Subcutaneous adipose tissue (tissue), 4 donors: ENCODE measurements around the gene SERPINE2. TPM values are rescaled to one million over a fixed set of nuclear protein-coding genes. Genes with fewer than 3 reads are reported as not detected.

Experiments used
- CTCF ChIP-seq: fragments of 450-650 bp; IDR thresholded peaks from one replicate; pipeline ENCODE4 v1.5.1; 2016; ENCODE audit warnings: low read depth, mild to moderate bottlenecking, control low read depth, antibody characterized with exemption, moderate library complexity
- total RNA-seq, 4 donors: library from RNA; depleted of rRNA; stranded (reverse); fragments of >200 nt; gene quantifications; one replicate each; pipeline ENCODE4 v1.1.0, GENCODE V29; 2016

SERPINE2 gene
- total RNA-seq, 4 donors from 2014 or later = 3.3 to 8.3 (median 4.7) TPM

- no peak for TF ChIP-seq CTCF
Measured at GRCh38 chr2:223997938-223998337, 41.1 kb downstream of the SERPINE2 start.

DNA sequence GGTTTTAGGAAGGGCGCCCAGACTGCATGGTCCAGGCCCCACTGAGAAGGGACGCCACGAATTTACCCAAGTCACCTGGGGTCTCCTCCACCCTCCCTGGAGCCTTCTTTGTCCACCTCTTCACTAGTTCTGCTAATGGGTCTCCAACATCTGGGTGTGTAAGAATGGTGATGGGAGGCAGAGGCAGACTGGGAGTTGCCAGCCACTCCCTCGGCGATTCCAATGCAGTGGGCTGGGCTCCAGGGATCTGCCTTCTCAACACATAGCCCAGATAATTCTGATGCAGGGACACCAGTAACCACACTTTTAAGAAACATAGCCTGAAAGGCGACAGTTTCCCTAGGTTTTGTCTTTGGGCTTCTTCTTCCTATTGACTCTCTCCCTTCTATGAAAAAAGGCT, 42.7 kb downstream of the SERPINE2 start:
- TF ChIP-seq CTCF = no peak

DNA sequence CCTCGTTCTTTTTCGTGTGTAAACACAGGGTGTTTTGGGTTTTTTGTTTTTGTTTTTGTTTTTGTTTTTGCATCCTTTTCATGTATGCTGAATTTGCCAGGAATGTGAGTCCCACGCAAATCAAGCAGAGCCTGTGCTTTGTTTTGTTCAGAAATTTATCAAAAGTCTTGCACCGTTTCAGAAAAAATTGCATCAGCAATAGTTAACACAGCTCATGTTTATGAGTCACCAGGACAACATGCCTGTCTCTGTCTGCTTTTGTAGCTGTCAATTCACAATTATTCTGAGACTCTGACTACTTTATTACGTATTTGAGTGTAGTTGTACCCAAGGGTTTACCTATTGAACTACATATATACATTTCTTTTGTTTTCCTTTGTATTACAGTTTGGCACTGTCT, 43.5 kb downstream of the SERPINE2 start:
- TF ChIP-seq CTCF = no peak

DNA sequence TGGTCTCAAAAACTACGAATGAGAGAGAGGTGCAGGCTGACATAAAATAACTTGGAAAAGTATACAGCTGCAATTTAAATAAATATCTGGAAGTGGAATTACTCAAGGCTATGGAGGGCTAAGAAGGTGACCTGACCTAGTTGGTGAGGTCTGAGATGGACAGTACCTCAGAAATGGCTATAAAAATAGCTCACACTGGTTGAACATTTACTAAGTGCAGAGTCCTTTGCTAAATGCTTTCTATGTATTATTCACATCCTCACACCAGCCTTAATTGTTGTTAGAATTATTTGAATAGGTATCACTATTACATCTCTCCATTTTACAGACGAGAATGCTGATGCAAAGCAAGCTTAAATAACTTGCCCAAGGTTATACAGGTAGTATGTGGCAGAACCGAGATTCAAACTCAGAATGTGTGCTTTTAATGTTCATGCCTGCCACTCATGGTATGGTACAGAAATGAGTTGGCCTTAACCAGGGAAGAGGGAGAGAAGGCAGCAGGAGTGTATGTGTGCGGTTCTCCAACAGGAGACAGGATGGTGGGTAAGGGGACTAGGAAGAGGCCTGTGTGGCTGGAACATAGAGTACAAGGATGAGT, 44.4 kb downstream of the SERPINE2 start:
- no peak for TF ChIP-seq CTCF

DNA sequence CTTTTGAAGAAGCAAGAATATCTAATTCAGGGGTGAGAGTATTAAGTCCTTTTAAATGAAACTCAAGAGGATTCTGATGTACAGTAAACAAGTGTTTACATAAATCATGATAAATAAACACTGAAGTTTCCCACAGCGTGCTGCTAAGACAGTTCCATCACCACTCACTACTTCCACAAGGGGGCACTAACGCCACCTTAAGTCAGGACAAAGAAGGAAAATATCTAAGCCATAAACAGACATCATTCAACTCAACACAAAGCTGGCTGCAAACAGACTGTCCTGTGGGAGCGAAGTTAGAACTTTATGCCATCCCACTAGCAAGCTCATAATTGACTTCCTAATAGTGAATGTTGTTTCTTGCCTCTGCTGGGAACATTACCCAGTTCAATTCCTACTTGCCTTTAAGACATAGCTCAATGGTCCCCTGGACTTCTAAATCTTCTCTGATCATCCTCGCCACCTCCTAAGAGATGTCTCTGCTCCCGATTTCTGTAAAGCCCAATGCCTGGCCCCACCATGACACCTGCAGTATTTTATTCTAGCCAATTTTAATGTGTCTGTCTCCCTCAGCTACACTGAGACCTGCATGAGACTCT, 45.4 kb downstream of the SERPINE2 start:
- no peak for TF ChIP-seq CTCF

GRCh38 chr2:223991611-223992010, 47.5 kb downstream of the SERPINE2 start:
- no peak for TF ChIP-seq CTCF

- TF ChIP-seq CTCF = no peak
Measured at GRCh38 chr2:223989856-223990232, 49.2 kb downstream of the SERPINE2 start.
